Measurements from ENCODE around the gene TCN1.
A peak's percentile ranks its signal among the peaks of the same experiment; 100 is the strongest.
"Not testable (repeated sequence)": the region's sequence is repeated elsewhere in the genome, so short reads cannot be mapped to it uniquely, and the experiment has no call there.

TCN1 gene

GRCh38 chr11:59822989-59823566, 43.2 kb downstream of the TCN1 start:
- no peak overlapping the region for H3K4me3 ChIP-seq (replicated peaks; ENCODE audit: low read depth, low read length)
- peak; percentile 51 for TF ChIP-seq CTCF (IDR thresholded peaks at IDR 0.05; ENCODE audit: low read depth, low read length, missing control alignments)
- DNase-seq (ENCODE audit: extremely low read depth, low read depth): no peak

- no peak for TF ChIP-seq CTCF (IDR thresholded peaks at IDR 0.05; ENCODE audit: low read depth, low read length, missing control alignments)
- DNase-seq (ENCODE audit: extremely low read depth, low read depth): no peak
- H3K4me3 ChIP-seq (replicated peaks; ENCODE audit: low read depth, low read length): no peak overlapping the region
These were observed 47.7 kb downstream of the TCN1 start for GRCh38 chr11:59818572-59818971.

- DNase-seq (ENCODE audit: extremely low read depth, low read depth); H3K4me3 ChIP-seq (replicated peaks; ENCODE audit: low read depth, low read length): not testable (repeated sequence)
These were observed 49.9 kb downstream of the TCN1 start for GRCh38 chr11:59816434-59816833.

- no peak for TF ChIP-seq CTCF (IDR thresholded peaks at IDR 0.05; ENCODE audit: low read depth, low read length, missing control alignments)
These were observed 50.5 kb downstream of the TCN1 start for GRCh38 chr11:59815754-59816153.

GRCh38 chr11:59814021-59814420, 52.3 kb downstream of the TCN1 start:
- no peak overlapping the region for H3K4me3 ChIP-seq (replicated peaks; ENCODE audit: low read depth, low read length)
- DNase-seq (ENCODE audit: extremely low read depth, low read depth): no peak
- no peak for TF ChIP-seq CTCF (IDR thresholded peaks at IDR 0.05; ENCODE audit: low read depth, low read length, missing control alignments)

More at GRCh38 chr11:59815754-59816153, 50.5 kb downstream of the TCN1 start:
- H3K4me3 ChIP-seq (replicated peaks; ENCODE audit: low read depth, low read length): no peak overlapping the region
- DNase-seq (ENCODE audit: extremely low read depth, low read depth): no peak

GRCh38 chr11:59813364-59813763, 52.9 kb downstream of the TCN1 start:
- DNase-seq (ENCODE audit: extremely low read depth, low read depth): no peak
- no peak for TF ChIP-seq CTCF (IDR thresholded peaks at IDR 0.05; ENCODE audit: low read depth, low read length, missing control alignments)
- H3K4me3 ChIP-seq (replicated peaks; ENCODE audit: low read depth, low read length): no peak overlapping the region

- TF ChIP-seq CTCF (IDR thresholded peaks at IDR 0.05; ENCODE audit: low read depth, low read length, missing control alignments): no peak
- no peak overlapping the region for H3K4me3 ChIP-seq (replicated peaks; ENCODE audit: low read depth, low read length)
These were observed 54.1 kb downstream of the TCN1 start for GRCh38 chr11:59812220-59812619.

More at GRCh38 chr11:59812220-59812619, 54.1 kb downstream of the TCN1 start:
- DNase-seq (ENCODE audit: extremely low read depth, low read depth): no peak

All from HFF-Myc (cell line).